ENCODE results near the gene ANO7.
A peak's percentile ranks its signal among the peaks of the same experiment; 100 is the strongest.

ANO7 gene

DNA sequence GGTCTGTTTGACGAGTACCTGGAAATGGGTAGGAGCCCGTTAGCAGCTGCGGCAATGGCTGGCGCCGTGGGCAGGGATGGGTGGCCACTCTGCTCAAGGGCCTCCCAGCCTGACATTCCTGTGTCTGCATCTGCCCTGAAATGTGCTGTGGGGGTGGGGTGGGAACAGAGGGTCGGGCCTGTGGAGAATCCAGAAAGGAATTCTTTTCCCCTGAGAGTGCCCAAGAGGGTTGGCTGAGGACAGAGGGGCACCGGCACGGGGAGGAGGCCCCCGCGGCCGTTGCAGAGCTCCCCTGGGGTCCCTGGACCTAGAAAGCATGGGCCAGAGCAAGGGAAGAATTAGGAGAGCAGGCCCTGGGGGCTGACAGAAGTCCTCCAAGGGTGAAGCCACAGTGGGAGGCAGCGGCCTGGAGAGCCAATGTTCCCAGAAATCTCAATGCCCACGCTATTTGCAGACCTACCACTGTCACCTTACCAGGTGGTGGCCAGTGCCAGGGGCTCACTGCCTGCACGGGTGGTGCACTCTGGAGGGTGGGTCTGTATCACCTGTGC lies 27.8 kb downstream of the ANO7 start:
- in situ Hi-C loops (cut with HindIII; ENCODE audit: low sequenced_read_pairs) = no loop called here
- no peak for DNase-seq (ENCODE audit: low read depth, low spot score)
- TF ChIP-seq, protein P1, sequence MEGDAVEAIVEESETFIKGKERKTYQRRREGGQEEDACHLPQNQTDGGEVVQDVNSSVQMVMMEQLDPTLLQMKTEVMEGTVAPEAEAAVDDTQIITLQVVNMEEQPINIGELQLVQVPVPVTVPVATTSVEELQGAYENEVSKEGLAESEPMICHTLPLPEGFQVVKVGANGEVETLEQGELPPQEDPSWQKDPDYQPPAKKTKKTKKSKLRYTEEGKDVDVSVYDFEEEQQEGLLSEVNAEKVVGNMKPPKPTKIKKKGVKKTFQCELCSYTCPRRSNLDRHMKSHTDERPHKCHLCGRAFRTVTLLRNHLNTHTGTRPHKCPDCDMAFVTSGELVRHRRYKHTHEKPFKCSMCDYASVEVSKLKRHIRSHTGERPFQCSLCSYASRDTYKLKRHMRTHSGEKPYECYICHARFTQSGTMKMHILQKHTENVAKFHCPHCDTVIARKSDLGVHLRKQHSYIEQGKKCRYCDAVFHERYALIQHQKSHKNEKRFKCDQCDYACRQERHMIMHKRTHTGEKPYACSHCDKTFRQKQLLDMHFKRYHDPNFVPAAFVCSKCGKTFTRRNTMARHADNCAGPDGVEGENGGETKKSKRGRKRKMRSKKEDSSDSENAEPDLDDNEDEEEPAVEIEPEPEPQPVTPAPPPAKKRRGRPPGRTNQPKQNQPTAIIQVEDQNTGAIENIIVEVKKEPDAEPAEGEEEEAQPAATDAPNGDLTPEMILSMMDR (IDR thresholded peaks at IDR 0.05; ENCODE audit: low read depth, low read length) = no peak
- H3K4me3 ChIP-seq (ENCODE audit: low read depth, low read length) = no peak overlapping the region

DNA sequence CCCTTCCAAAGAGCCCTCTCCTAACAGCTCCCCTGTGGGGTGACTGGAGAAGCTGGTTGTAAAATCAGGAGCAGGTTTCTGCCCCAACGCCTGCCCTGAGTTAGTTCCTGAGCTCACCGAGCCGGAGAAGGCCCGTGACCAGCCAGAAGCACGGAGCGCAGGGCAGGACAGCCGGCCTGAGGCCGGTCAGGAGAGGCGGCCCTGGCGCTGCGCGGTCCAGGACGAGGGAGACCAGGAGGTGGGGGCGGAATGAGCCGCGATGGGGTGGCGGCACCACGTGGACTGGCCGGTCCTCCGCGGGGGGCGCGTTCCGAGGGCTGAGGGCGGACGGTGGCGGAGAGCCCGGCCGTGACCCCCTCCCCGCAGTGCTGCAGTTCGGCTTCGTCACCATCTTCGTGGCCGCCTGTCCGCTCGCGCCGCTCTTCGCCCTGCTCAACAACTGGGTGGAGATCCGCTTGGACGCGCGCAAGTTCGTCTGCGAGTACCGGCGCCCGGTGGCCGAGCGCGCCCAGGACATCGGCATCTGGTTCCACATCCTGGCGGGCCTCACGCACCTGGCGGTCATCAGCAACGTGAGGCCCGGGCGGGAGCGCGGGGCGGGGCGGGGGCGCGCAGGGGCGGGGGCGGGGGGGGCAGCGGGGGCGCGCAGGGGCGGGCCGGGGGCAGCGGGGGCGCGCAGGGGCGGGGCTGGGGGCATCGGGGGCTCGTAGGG lies 29.0 kb downstream of the ANO7 start:
- TF ChIP-seq, protein P1 (IDR thresholded peaks at IDR 0.05; ENCODE audit: low read depth, low read length) = no peak
- in situ Hi-C loops (cut with HindIII; ENCODE audit: low sequenced_read_pairs) = no loop called here
- DNase-seq (ENCODE audit: low read depth, low spot score) = peak; percentile 68
- H3K4me3 ChIP-seq (ENCODE audit: low read depth, low read length) = peak overlapping the region; percentile 40

DNA sequence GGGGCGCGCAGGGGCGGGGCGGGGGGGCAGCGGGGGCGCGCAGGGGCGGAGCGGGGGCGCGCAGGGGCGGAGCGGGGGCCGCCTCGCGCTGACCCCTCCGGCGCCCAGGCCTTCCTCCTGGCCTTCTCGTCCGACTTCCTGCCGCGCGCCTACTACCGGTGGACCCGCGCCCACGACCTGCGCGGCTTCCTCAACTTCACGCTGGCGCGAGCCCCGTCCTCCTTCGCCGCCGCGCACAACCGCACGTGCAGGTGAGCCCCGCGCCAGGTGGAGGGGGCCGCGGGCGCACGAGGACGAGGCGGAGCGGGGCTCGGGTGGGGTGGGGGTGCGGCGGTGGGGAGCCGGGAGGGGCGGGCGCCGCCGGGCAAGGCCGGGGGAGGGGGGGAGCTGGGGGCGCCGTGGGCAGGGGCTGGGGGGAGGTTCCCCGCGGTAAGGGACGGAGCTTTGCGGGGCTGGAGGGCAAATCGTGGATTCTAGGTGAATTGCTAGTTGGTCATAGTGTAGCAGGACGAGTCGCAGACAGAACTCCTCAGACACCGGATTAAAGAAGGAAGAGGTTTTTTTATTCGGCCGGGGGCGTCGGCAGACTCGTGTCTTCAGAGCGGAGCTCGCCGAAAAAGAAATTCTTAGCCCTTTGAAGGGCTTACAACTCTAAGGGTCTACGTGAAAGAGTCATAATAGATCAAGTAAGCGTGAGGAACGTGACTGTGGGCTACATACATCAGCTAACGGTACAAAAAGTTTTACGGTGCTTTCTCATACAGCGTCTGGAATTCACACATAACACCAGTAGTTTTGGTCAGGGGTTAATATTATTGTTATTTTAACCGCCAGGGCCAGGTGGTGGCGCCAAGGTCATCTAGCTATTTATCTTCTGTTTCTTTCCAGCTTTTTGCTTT lies 29.9 kb downstream of the ANO7 start:
- peak overlapping the region; percentile 55 for H3K4me3 ChIP-seq (ENCODE audit: low read depth, low read length)
- no peak for DNase-seq (ENCODE audit: low read depth, low spot score)
- in situ Hi-C loops (cut with HindIII; ENCODE audit: low sequenced_read_pairs) = no loop called here
- TF ChIP-seq, protein P1 (IDR thresholded peaks at IDR 0.05; ENCODE audit: low read depth, low read length) = no peak

DNA sequence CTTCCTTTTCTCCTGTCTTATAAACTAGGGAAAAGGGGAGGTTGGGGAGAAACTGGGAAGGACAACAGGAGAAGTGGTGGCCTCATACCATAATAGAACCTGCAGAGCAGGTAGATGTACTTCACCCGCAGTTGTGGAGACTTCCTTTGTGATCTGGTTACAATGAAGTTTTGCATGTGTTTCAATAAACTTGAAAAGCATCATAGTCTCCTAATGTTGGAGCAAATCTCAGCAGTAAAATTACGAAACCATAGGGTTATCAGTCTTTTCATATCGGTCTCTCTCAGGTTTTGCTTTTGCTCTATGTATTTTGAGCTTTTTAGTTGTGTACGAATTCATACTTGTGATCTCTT lies 30.5 kb downstream of the ANO7 start:
- peak overlapping the region; percentile 55 for H3K4me3 ChIP-seq (ENCODE audit: low read depth, low read length)
- DNase-seq (ENCODE audit: low read depth, low spot score) = no peak
- TF ChIP-seq, protein P1 (IDR thresholded peaks at IDR 0.05; ENCODE audit: low read depth, low read length) = no peak
- in situ Hi-C loops (cut with HindIII; ENCODE audit: low sequenced_read_pairs) = no loop called here

DNA sequence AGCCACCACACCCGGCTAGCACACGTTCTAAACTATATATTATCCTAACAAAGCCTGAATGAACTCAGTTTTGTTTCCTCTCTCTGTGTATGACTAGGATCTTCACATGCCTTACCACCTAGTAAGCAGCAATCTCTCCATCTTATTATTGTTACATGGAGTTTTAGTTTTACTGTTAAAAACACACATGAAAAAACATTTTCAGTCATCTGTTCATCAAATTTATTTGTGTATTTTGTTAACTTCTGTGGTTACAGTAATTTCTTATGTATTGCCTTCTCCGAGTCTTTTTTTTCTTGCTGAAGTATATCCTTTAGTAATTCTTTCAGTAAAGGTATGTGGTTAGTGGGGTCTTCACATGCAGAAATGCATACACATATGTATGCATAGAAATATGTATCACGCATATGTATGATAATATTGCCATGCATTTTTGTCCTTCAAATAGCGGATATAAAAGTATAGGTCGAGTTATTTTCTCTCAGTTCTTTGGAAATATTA lies 31.4 kb downstream of the ANO7 start:
- no peak for DNase-seq (ENCODE audit: low read depth, low spot score)
- in situ Hi-C loops (cut with HindIII; ENCODE audit: low sequenced_read_pairs) = no loop called here
- TF ChIP-seq, protein P1 (IDR thresholded peaks at IDR 0.05; ENCODE audit: low read depth, low read length) = no peak
- H3K4me3 ChIP-seq (ENCODE audit: low read depth, low read length) = no peak overlapping the region

DNA sequence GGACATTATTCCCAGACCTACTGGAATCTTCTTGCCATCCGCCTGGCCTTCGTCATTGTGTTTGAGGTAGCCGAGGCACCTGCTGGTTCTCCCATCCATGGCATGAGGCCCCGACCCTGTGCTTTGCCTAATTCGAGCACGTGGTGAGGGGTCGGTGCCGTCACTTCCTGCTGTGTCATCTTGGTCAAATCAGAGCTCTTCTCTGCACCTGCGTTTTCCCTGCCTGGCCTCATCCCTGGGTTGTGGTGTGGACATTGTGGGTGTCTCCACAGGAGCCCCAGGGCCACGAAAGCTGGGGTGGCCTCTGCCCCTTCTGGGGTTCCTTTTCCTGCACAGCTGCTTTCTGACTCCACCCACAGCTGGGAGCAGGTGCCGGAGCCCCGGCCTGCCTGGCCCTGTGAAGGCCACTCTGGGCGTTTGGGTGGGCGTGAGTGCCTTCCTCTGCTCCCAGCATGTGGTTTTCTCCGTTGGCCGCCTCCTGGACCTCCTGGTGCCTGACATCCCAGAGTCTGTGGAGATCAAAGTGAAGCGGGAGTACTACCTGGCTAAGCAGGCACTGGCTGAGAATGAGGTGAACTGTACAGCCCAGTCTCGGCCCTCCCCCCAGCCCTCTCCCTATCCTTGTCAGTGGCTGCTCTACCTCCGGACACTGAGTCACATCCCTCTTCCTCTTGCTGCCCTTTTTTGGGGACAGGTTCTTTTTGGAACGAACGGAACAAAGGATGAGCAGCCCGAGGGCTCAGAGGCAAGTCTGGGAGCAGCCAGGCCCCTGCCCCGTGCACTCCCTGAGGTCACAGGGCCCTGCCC lies 34.9 kb downstream of the ANO7 start:
- DNase-seq (ENCODE audit: low read depth, low spot score) = no peak
- in situ Hi-C loops (cut with HindIII; ENCODE audit: low sequenced_read_pairs) = no loop called here
- no peak overlapping the region for H3K4me3 ChIP-seq (ENCODE audit: low read depth, low read length)
- TF ChIP-seq, protein P1 (IDR thresholded peaks at IDR 0.05; ENCODE audit: low read depth, low read length) = no peak

Data from astrocyte of the spinal cord (primary cell).